GM12874 (cell line): Measurements from ENCODE around the gene ERBIN.

Experiments
- CTCF ChIP-seq: IDR thresholded peaks from 2 replicates; pipeline ENCODE4 v1.5.1; 2011; ENCODE audit warnings: low read depth, mild to moderate bottlenecking, control low read depth, low read length, moderate library complexity; ENCODE audit not compliant: insufficient read depth

The ERBIN gene

GRCh38 chr5:66072031-66072430 lies 145.7 kb downstream of the ERBIN start:
- no peak for TF ChIP-seq CTCF

GRCh38 chr5:66074901-66075300 lies 148.5 kb downstream of the ERBIN start:
- no peak for TF ChIP-seq CTCF

GRCh38 chr5:66080664-66081063 lies 154.3 kb downstream of the ERBIN start:
- no peak for TF ChIP-seq CTCF

GRCh38 chr5:66089384-66089783 lies 163.0 kb downstream of the ERBIN start:
- TF ChIP-seq CTCF = no peak

GRCh38 chr5:66100851-66101250 lies 174.5 kb downstream of the ERBIN start:
- TF ChIP-seq CTCF = no peak

GRCh38 chr5:66113160-66113559 lies 186.8 kb downstream of the ERBIN start:
- no peak for TF ChIP-seq CTCF

GRCh38 chr5:66118304-66118703 lies 191.9 kb downstream of the ERBIN start:
- TF ChIP-seq CTCF = no peak

GRCh38 chr5:66122379-66123034 lies 196.1 kb downstream of the ERBIN start:
- no peak for TF ChIP-seq CTCF
